Uterus (tissue), 2 donors: ENCODE measurements around the gene RPL10.

Experiments used
- CTCF ChIP-seq, 4 experiments: fragments of 200-600 bp in 2 of 4; fragments of 450-650 bp in 2 of 4; sonication (generic) in 2 of 4; IDR thresholded peaks; one replicate each; pipeline ENCODE4 v1.5.1; 2016 to 2019; ENCODE audit warnings: antibody characterized with exemption in 4 of 4, mild to moderate bottlenecking in 2 of 4, moderate library complexity in 1 of 4
- POLR2A ChIP-seq, 2 donors: fragments of 450-650 bp; IDR thresholded peaks; one replicate each; pipeline ENCODE4 v1.6.1; 2016; ENCODE audit warnings: antibody characterized with exemption in 2 of 2, mild to moderate bottlenecking in 1 of 2, moderate library complexity in 1 of 2

GRCh38 chrX:154401045-154401799 is 3.0 kb downstream of the RPL10 start:
- no peak for TF ChIP-seq CTCF (IDR thresholded peaks at IDR 0.05)
- no peak for TF ChIP-seq POLR2A (IDR thresholded peaks at IDR 0.05)
